ENCODE data around the gene GATA2. TPM values are rescaled to one million over a fixed set of nuclear protein-coding genes. Genes with fewer than 3 reads are reported as not detected.

GATA2 gene
- total and polyA plus RNA-seq, 2 donors (not counting 1 experiment from before 2014, with no cell fraction given), result 0.27 TPM; not detected in 1

GRCh38 chr3:128517648-128518047 lies 24.6 kb upstream of the GATA2 start:
- Mint-ChIP-seq H3K4me3 (no peak overlapping the region), H3K9me3 (ENCODE audit: insufficient read depth) (peaks cover 3% of the 10 kb centered on the region), H3K27me3 (peaks cover 58% of the 10 kb centered on the region), H3K27ac (no peak overlapping the region), H3K4me1 (no peaks in the 10 kb centered on the region)
- peaks cover 3 to 5% (median 5%) of the 10 kb centered on the region in 3 donors for H3K9me3 ChIP-seq (ENCODE audit: control extremely low read depth in 1 of 3, control insufficient read depth in 2 of 3, insufficient read depth in 1 of 3, low read length in 2 of 3)
- DNase-seq, result no peak
- intact Hi-C loops (cut with micrococcal nuclease), result no loop called here
- H3K9ac ChIP-seq (ENCODE audit: low read length), result no peak overlapping the region
- H2AFZ ChIP-seq (ENCODE audit: insufficient read depth, low read depth, low read length, poor library complexity, severe bottlenecking), result no peak overlapping the region
- ChIA-PET CTCF (no interaction called here), POLR2A (no interaction called here)
- peaks cover 0 to 15% (median 0%) of the 10 kb centered on the region in 4 experiments for H3K27me3 ChIP-seq (replicated peaks in 1 of 4; ENCODE audit: control extremely low read depth in 1 of 4, control insufficient read depth in 3 of 4, insufficient read depth in 4 of 4, low read length in 3 of 4)
- ATAC-seq (ENCODE audit: low read depth), result no peak
- no peaks in the 10 kb centered on the region for H3K79me2 ChIP-seq (ENCODE audit: control insufficient read depth, insufficient read depth, low read length)
- no peak overlapping the region for H3K4me3 ChIP-seq (ENCODE audit: control extremely low read depth in 1 of 5, extremely low read depth in 1 of 5, insufficient read depth in 1 of 5, low read depth in 2 of 5, low read length in 4 of 5)
- no peak overlapping the region for H3K27ac ChIP-seq (ENCODE audit: low read length in 2 of 2)
- TF ChIP-seq EZH2 (IDR thresholded peaks at IDR 0.05; ENCODE audit: borderline replicate concordance, insufficient read depth, low read depth, low read length, poor library complexity, severe bottlenecking) (no peak), CTCF (IDR thresholded peaks at IDR 0.05) (no peak)
- H3K4me2 ChIP-seq (replicated peaks; ENCODE audit: low read depth, low read length, poor library complexity, severe bottlenecking), result no peak overlapping the region
- H4K20me1 ChIP-seq (ENCODE audit: control insufficient read depth, insufficient read depth, low read length, poor library complexity, severe bottlenecking), result no peaks in the 10 kb centered on the region
- H3K36me3 ChIP-seq (replicated peaks in 1 of 2; ENCODE audit: control extremely low read depth in 1 of 2, control insufficient read depth in 1 of 2, extremely low read depth in 1 of 2, insufficient read depth in 2 of 2, low read length in 1 of 2), result no peaks in the 10 kb centered on the region
- 84% methylated on average over 3 of the region's 4 CpGs for WGBS (ENCODE audit: insufficient coverage)
- H3K4me1 ChIP-seq (ENCODE audit: control insufficient read depth in 2 of 2, insufficient read depth in 2 of 2, low read length in 2 of 2), result no peaks in the 10 kb centered on the region

GRCh38 chr3:128515967-128516366 lies 23.0 kb upstream of the GATA2 start:
- POLR2A ChIA-PET, result no interaction called here
- Mint-ChIP-seq H3K27me3 (peaks cover 53% of the 10 kb centered on the region), H3K4me3 (no peak overlapping the region), H3K27ac (no peak overlapping the region), H3K9me3 (ENCODE audit: insufficient read depth) (peaks cover 3% of the 10 kb centered on the region), H3K4me1 (no peaks in the 10 kb centered on the region)
- H3K9ac ChIP-seq (ENCODE audit: low read length), result no peak overlapping the region
- H3K27me3 ChIP-seq (replicated peaks in 1 of 4; ENCODE audit: control extremely low read depth in 1 of 4, control insufficient read depth in 3 of 4, insufficient read depth in 4 of 4, low read length in 3 of 4), result peaks cover 0 to 11% (median 0%) of the 10 kb centered on the region in 4 experiments
- no peak overlapping the region for H2AFZ ChIP-seq (ENCODE audit: insufficient read depth, low read depth, low read length, poor library complexity, severe bottlenecking)
- ATAC-seq (ENCODE audit: low read depth) (no peak), DNase-seq (no peak)
- TF ChIP-seq EZH2 (IDR thresholded peaks at IDR 0.05; ENCODE audit: borderline replicate concordance, insufficient read depth, low read depth, low read length, poor library complexity, severe bottlenecking) (no peak), CTCF (IDR thresholded peaks at IDR 0.05) (no peak)
- peaks cover 3 to 7% (median 5%) of the 10 kb centered on the region in 3 donors for H3K9me3 ChIP-seq (ENCODE audit: control extremely low read depth in 1 of 3, control insufficient read depth in 2 of 3, insufficient read depth in 1 of 3, low read length in 2 of 3)
- CTCF ChIA-PET, result no interaction called here
- no peaks in the 10 kb centered on the region for H4K20me1 ChIP-seq (ENCODE audit: control insufficient read depth, insufficient read depth, low read length, poor library complexity, severe bottlenecking)
- H3K4me3 ChIP-seq (ENCODE audit: control extremely low read depth in 1 of 5, extremely low read depth in 1 of 5, insufficient read depth in 1 of 5, low read depth in 2 of 5, low read length in 4 of 5), result no peak overlapping the region
- no peaks in the 10 kb centered on the region for H3K79me2 ChIP-seq (ENCODE audit: control insufficient read depth, insufficient read depth, low read length)
- intact Hi-C loops (cut with micrococcal nuclease), result no loop called here
- no peak overlapping the region for H3K27ac ChIP-seq (ENCODE audit: low read length in 2 of 2)
- no peak overlapping the region for H3K4me2 ChIP-seq (replicated peaks; ENCODE audit: low read depth, low read length, poor library complexity, severe bottlenecking)
- no CpG with 5 or more reads among the region's 1 CpG for WGBS (ENCODE audit: insufficient coverage)
- no peaks in the 10 kb centered on the region for H3K36me3 ChIP-seq (replicated peaks in 1 of 2; ENCODE audit: control extremely low read depth in 1 of 2, control insufficient read depth in 1 of 2, extremely low read depth in 1 of 2, insufficient read depth in 2 of 2, low read length in 1 of 2)
- H3K4me1 ChIP-seq (ENCODE audit: control insufficient read depth in 2 of 2, insufficient read depth in 2 of 2, low read length in 2 of 2), result no peaks in the 10 kb centered on the region

Data from B cell (primary cell).